DND-41 (cell line): ENCODE data around the gene RNF207.

ENCODE experiments used
- ATAC-seq: fragments of 200-7000 bp; cut with Tn5 transposase; 3 replicates; pipeline ENCODE4 v1.9.1; 2021; ENCODE audit warnings: low read depth; ENCODE audit not compliant: insufficient read depth
- DNase-seq: peaks from one replicate; pipeline ENCODE4 v3.0.0-alpha.2; 2020
- H2AFZ ChIP-seq: 2 replicates; pipeline ENCODE4 v1.6.0; 2012; ENCODE audit warnings: low read depth, low read length
- H3K27ac ChIP-seq: 2 replicates; pipeline ENCODE4 v1.5.1; 2012; ENCODE audit warnings: low read length, inconsistent platforms
- H3K27me3 ChIP-seq: fragments of 200-600 bp; sonication (generic); 2 replicates; pipeline ENCODE4 v1.6.0; 2012; ENCODE audit warnings: low read length, mild to moderate bottlenecking, inconsistent platforms; ENCODE audit not compliant: insufficient read depth, poor library complexity
- H3K36me3 ChIP-seq: 2 replicates; pipeline ENCODE4 v1.5.1; 2012; ENCODE audit warnings: low read length, inconsistent platforms; ENCODE audit not compliant: insufficient read depth
- H3K4me1 ChIP-seq: 2 replicates; pipeline ENCODE4 v1.5.1; 2012; ENCODE audit warnings: mild to moderate bottlenecking, low read length; ENCODE audit not compliant: insufficient read depth
- H3K4me2 ChIP-seq: 2 replicates; pipeline ENCODE4 v1.6.0; 2012; ENCODE audit warnings: mild to moderate bottlenecking, moderate library complexity, low read length, inconsistent platforms; ENCODE audit not compliant: insufficient read depth
- H3K4me3 ChIP-seq, 2 experiments: fragments of 200-600 bp in 1 of 2; shearing (Covaris generic) in 1 of 2; 2 replicates each; pipeline ENCODE4 v1.5.1; 2012 to 2016; ENCODE audit warnings: inconsistent platforms in 2 of 2, low read length in 2 of 2, mild to moderate bottlenecking in 2 of 2, low read depth in 1 of 2, moderate library complexity in 1 of 2
- H3K79me2 ChIP-seq: 2 replicates; pipeline ENCODE4 v1.6.0; 2012; ENCODE audit warnings: low read length, inconsistent platforms; ENCODE audit not compliant: insufficient read depth
- H3K9ac ChIP-seq: 2 replicates; pipeline ENCODE4 v1.6.0; 2012; ENCODE audit warnings: low read depth, mild to moderate bottlenecking, inconsistent platforms, low read length, moderate library complexity
- H3K9me3 ChIP-seq: 2 replicates; pipeline ENCODE4 v1.5.1; 2012; ENCODE audit warnings: low read length, moderate library complexity, mild to moderate bottlenecking, inconsistent platforms; ENCODE audit not compliant: insufficient read depth, severe bottlenecking
- H4K20me1 ChIP-seq: 2 replicates; pipeline ENCODE4 v1.6.0; 2012; ENCODE audit warnings: low read length; ENCODE audit not compliant: insufficient read depth
- CTCF ChIP-seq: IDR thresholded peaks from 2 replicates; pipeline ENCODE4 v1.5.1; 2012; ENCODE audit warnings: borderline replicate concordance, low read length, moderate library complexity, mild to moderate bottlenecking; ENCODE audit not compliant: poor library complexity, severe bottlenecking; ENCODE audit errors: extremely low read depth
- EZH2 ChIP-seq: IDR thresholded peaks from 3 replicates; pipeline ENCODE4 v1.6.1; 2012; ENCODE audit warnings: borderline replicate concordance, low read depth, mild to moderate bottlenecking, moderate library complexity, low read length, inconsistent platforms; ENCODE audit not compliant: severe bottlenecking

The RNF207 gene

GRCh38 chr1:6174621-6175410 lies 31.1 kb upstream of the RNF207 start:
- Histone ChIP-seq H4K20me1 (peaks cover 20% of the 10 kb centered on the region; the same call in 1 of the 2 replicates), H2AFZ (no peak overlapping the region), H3K9ac (no peak overlapping the region), H3K27me3 (no peaks in the 10 kb centered on the region), H3K36me3 (no peaks in the 10 kb centered on the region), H3K79me2 (no peaks in the 10 kb centered on the region), H3K4me3 (no peak overlapping the region), H3K9me3 (no peaks in the 10 kb centered on the region), H3K4me1 (no peaks in the 10 kb centered on the region), H3K4me2 (no peak overlapping the region), H3K27ac (no peak overlapping the region)
- ATAC-seq (no peak), DNase-seq (no peak)
- no peak for TF ChIP-seq EZH2
- TF ChIP-seq CTCF, result no peak

DNA sequence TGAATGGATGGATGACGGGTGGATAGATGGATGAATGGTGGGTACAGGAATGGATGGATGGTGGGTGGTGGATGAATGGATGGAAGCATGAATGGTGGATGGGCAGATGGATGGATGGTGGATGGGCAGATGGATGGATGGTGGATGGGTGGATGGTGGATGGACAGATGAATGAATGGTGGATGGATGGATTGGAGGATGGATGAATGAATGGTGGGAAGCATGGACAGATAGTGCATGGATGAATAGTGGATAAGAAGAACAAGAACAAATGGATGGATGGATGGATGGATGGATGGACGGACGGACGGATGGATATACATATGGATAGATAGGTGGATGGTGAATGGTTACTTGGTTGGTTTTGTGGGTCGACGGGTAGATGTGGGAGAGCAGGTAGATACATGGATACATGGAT lies 30.5 kb upstream of the RNF207 start:
- H3K27ac ChIP-seq, result no peak overlapping the region
- no peaks in the 10 kb centered on the region for H3K36me3 ChIP-seq
- TF ChIP-seq CTCF (no peak), EZH2 (no peak)
- no peak overlapping the region for H3K4me3 ChIP-seq
- H4K20me1 ChIP-seq, result peaks cover 20% of the 10 kb centered on the region; the same call in 1 of the 2 replicates
- no peak overlapping the region for H3K9ac ChIP-seq
- H3K4me2 ChIP-seq, result no peak overlapping the region
- no peaks in the 10 kb centered on the region for H3K79me2 ChIP-seq
- DNase-seq (no peak), ATAC-seq (no peak)
- H2AFZ ChIP-seq, result no peak overlapping the region
- H3K27me3 ChIP-seq, result no peaks in the 10 kb centered on the region
- H3K9me3 ChIP-seq, result no peaks in the 10 kb centered on the region
- H3K4me1 ChIP-seq, result no peaks in the 10 kb centered on the region

DNA sequence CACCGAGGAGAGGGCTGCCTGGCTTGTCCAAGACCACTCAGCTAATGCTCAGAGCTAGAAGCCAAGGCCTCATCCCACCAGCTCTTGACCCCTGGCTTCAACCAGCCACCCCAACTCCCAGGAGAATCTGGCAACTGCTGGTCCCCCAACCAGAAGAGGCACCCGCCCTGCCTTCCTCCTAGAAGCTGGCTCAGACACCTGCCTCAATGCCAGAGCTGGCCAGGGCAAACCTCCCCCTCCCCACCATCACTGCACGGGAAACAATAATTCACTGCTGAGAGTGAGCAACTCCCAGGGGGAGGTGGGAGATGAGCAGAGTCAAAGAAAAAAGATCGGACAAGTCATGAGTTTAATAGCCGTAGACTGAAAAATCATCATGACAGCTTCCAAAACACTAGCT lies 29.1 kb upstream of the RNF207 start:
- Histone ChIP-seq H4K20me1 (peaks cover 27% of the 10 kb centered on the region; the same call in 1 of the 2 replicates), H3K9ac (no peak overlapping the region), H3K79me2 (no peaks in the 10 kb centered on the region), H3K36me3 (no peaks in the 10 kb centered on the region), H3K27me3 (no peaks in the 10 kb centered on the region), H2AFZ (no peak overlapping the region), H3K27ac (no peak overlapping the region), H3K4me3 (no peak overlapping the region), H3K4me2 (no peak overlapping the region), H3K9me3 (no peaks in the 10 kb centered on the region), H3K4me1 (no peaks in the 10 kb centered on the region)
- DNase-seq, result no peak
- TF ChIP-seq EZH2, result no peak
- no peak for TF ChIP-seq CTCF
- no peak for ATAC-seq
